Activated B cell treated with CpG ODN at 0.5 μM for 24 hours (primary cell): Measurements from ENCODE around the gene CAMTA2. TPM values are rescaled to one million over a fixed set of nuclear protein-coding genes. Genes with fewer than 3 reads are reported as not detected.

Experiments
- ATAC-seq: fragments of 200-7000 bp; cut with Tn5 transposase; one replicate; pipeline ENCODE4 v1.10.0; 2021; ENCODE audit warnings: low read depth, mild to moderate bottlenecking, moderate library complexity
- CTCF ChIA-PET: fragments of 350-600 bp; sonication (Branson Sonifier 250); formaldehyde crosslinking; loops from one replicate; lab custom pipeline; 2021; ENCODE audit warnings: antibody characterized with exemption; lab: Charles Lee
- POLR2A ChIA-PET: fragments of 350-600 bp; sonication (Branson Sonifier 250); formaldehyde crosslinking; loops from one replicate; lab custom pipeline; 2021; ENCODE audit warnings: antibody characterized with exemption; lab: Charles Lee
- DNase-seq: peaks from one replicate; pipeline ENCODE4 v3.0.0; 2022
- H3K27ac Mint-ChIP-seq: one replicate; pipeline ENCODE4 v1.8.0; 2020; ENCODE audit warnings: mixed read lengths
- H3K27me3 Mint-ChIP-seq: one replicate; pipeline ENCODE4 v1.8.0; 2021; ENCODE audit warnings: mixed read lengths
- H3K36me3 Mint-ChIP-seq: one replicate; pipeline ENCODE4 v1.8.0; 2021; ENCODE audit warnings: low read depth, mixed read lengths
- H3K4me1 Mint-ChIP-seq: one replicate; pipeline ENCODE4 v1.8.0; 2021; ENCODE audit warnings: mixed read lengths
- H3K4me3 Mint-ChIP-seq: one replicate; pipeline ENCODE4 v1.8.0; 2020; ENCODE audit warnings: mild to moderate bottlenecking, mixed read lengths
- H3K9me3 Mint-ChIP-seq: one replicate; pipeline ENCODE4 v1.8.0; 2020; ENCODE audit warnings: mixed read lengths
- intact Hi-C: fragments of 100-400 bp; cut with micrococcal nuclease; formaldehyde crosslinking; loops from one replicate; pipeline ENCODE4 v1.15.1; 2024
- total RNA-seq: library from RNA; stranded (reverse); gene quantifications from 2 replicates; pipeline ENCODE4 v1.2.3, GENCODE V29; 2022
- TF ChIP-seq, protein P1 (sequence below): fragments of 200-600 bp; IDR thresholded peaks from one replicate; pipeline ENCODE4 v1.8.0; 2022; ENCODE audit warnings: antibody characterized with exemption, mild to moderate bottlenecking

The CAMTA2 gene
- total RNA-seq, 1 donor from 2014 or later, result 57.9 TPM

GRCh38 chr17:4997302-4998026 lies 10.0 kb upstream of the CAMTA2 start, which contains the start of the genes INCA1 and KIF1C:
Gene INCA1, minus strand, starts transcription at chr17:4997522. Its CDS starts 3,085 bp downstream, at chr17:4994437.
Gene KIF1C, plus strand, starts transcription at chr17:4997950. Its CDS starts 2,297 bp downstream, at chr17:5000247.
- intact Hi-C loops, result loop anchor here (1.0 to 5.0 kb wide), 7 partner anchors 10 to 440 kb away; partner anchors contain the start of genes CAMTA2, MYBBP1A, RNF167 and SLC25A11
- no peaks in the 10 kb centered on the region for H3K27me3 Mint-ChIP-seq
- ATAC-seq (peak; percentile 95), DNase-seq (peak; percentile 95)
- H3K36me3 Mint-ChIP-seq, result peaks cover 25% of the 10 kb centered on the region
- H3K4me3 Mint-ChIP-seq, result peak within 1 kb of the TSS; percentile 85
- POLR2A ChIA-PET, result interaction anchor here (0.6 to 3.7 kb wide), 18 partner anchors 9 to 853 kb away, joined by 3 to 36 read pairs (median 6); partner anchors contain the start of genes C17orf107, CAMTA2, ENO3 and PFN1
- CTCF ChIA-PET, result interaction anchor here (1.0 to 1.1 kb wide), 3 partner anchors 10 to 28 kb away, joined by 3 to 4 read pairs (median 4); partner anchors contain the start of gene CAMTA2
- H3K27ac Mint-ChIP-seq, result peak within 1 kb of the TSS; percentile 90
- TF ChIP-seq, protein P1, sequence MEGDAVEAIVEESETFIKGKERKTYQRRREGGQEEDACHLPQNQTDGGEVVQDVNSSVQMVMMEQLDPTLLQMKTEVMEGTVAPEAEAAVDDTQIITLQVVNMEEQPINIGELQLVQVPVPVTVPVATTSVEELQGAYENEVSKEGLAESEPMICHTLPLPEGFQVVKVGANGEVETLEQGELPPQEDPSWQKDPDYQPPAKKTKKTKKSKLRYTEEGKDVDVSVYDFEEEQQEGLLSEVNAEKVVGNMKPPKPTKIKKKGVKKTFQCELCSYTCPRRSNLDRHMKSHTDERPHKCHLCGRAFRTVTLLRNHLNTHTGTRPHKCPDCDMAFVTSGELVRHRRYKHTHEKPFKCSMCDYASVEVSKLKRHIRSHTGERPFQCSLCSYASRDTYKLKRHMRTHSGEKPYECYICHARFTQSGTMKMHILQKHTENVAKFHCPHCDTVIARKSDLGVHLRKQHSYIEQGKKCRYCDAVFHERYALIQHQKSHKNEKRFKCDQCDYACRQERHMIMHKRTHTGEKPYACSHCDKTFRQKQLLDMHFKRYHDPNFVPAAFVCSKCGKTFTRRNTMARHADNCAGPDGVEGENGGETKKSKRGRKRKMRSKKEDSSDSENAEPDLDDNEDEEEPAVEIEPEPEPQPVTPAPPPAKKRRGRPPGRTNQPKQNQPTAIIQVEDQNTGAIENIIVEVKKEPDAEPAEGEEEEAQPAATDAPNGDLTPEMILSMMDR, result no peak
- H3K9me3 Mint-ChIP-seq, result no peaks in the 10 kb centered on the region
- H3K4me1 Mint-ChIP-seq, result peaks cover 20% of the 10 kb centered on the region

GRCh38 chr17:4994081-4994595 lies 6.7 kb upstream of the CAMTA2 start:
- CTCF ChIA-PET, result no interaction called here

GRCh38 chr17:4987767-4988567 lies 492 bp upstream of the CAMTA2 start:
- Mint-ChIP-seq H3K4me3 (peak overlapping the region; percentile 92), H3K36me3 (peaks cover 10% of the 10 kb centered on the region), H3K4me1 (peaks cover 29% of the 10 kb centered on the region), H3K27ac (peak overlapping the region; percentile 93), H3K9me3 (no peaks in the 10 kb centered on the region), H3K27me3 (no peaks in the 10 kb centered on the region)
- POLR2A ChIA-PET, result interaction anchor here (0.6 to 4.7 kb wide), 17 partner anchors 10 to 294 kb away, joined by 3 to 61 read pairs (median 5); partner anchors contain the start of genes C17orf107, INCA1, KIF1C and PFN1
- CTCF ChIA-PET, result interaction anchor here (0.9 to 2.7 kb wide), 9 partner anchors 9 to 85 kb away, joined by 3 to 22 read pairs (median 6); partner anchors contain the start of genes CHRNE, ENO3, INCA1 and KIF1C
- no peak for DNase-seq
- TF ChIP-seq, protein P1, result no peak
- ATAC-seq, result peak; percentile 66
- intact Hi-C loops, result loop anchor here (1.0 to 5.0 kb wide), 8 partner anchors 9 to 204 kb away; partner anchors contain the start of genes INCA1, KIF1C, RNF167 and SLC25A11

More at GRCh38 chr17:4994081-4994595, 6.7 kb upstream of the CAMTA2 start:
- TF ChIP-seq, protein P1, result no peak
- ATAC-seq, result no peak
- peaks cover 15% of the 10 kb centered on the region for H3K4me1 Mint-ChIP-seq
- no peak overlapping the region for H3K4me3 Mint-ChIP-seq
- peaks cover 3% of the 10 kb centered on the region for H3K36me3 Mint-ChIP-seq
- H3K27me3 Mint-ChIP-seq, result no peaks in the 10 kb centered on the region
- POLR2A ChIA-PET, result interaction anchor here (0.7 to 1.0 kb wide), 2 partner anchors 25 to 227 kb away, joined by 4 to 7 read pairs; no protein-coding TSS in a partner anchor
- intact Hi-C loops, result no loop called here
- no peak for DNase-seq
- no peak overlapping the region for H3K27ac Mint-ChIP-seq
- no peaks in the 10 kb centered on the region for H3K9me3 Mint-ChIP-seq

- Mint-ChIP-seq H3K4me3 (peak overlapping the region; percentile 92), H3K27me3 (no peaks in the 10 kb centered on the region), H3K9me3 (no peaks in the 10 kb centered on the region), H3K27ac (peak overlapping the region; percentile 93), H3K4me1 (peaks cover 39% of the 10 kb centered on the region), H3K36me3 (peaks cover 22% of the 10 kb centered on the region)
- ATAC-seq, result no peak
- DNase-seq, result no peak
- TF ChIP-seq, protein P1, result no peak
- intact Hi-C loops, result loop anchor here (2.0 to 5.0 kb wide), 3 partner anchors 44 to 206 kb away; partner anchors contain the start of genes RNF167, SLC25A11 and ZNF594
- ChIA-PET POLR2A (interaction anchor here (0.5 to 4.7 kb wide), 8 partner anchors 7 to 77 kb away, joined by 3 to 61 read pairs (median 6); partner anchors contain the start of genes INCA1, KIF1C, PFN1 and RNF167), CTCF (interaction anchor here (0.9 to 2.7 kb wide), 7 partner anchors 11 to 84 kb away, joined by 3 to 22 read pairs (median 6); partner anchors contain the start of genes CHRNE, PFN1, RNF167 and SLC25A11)
These were observed 1.1 kb downstream of the CAMTA2 start for GRCh38 chr17:4986403-4986802.
